GM10248 (cell line): Measurements from ENCODE around the gene GALNT2.

Source experiments
- CTCF ChIA-PET: fragments of 300-600 bp; sonication (Branson Sonifier 250); formaldehyde crosslinking; extraction: SDS; loops from one replicate; lab custom pipeline; 2021; ENCODE audit warnings: antibody characterized with exemption; lab: Yijun Ruan, JAX
- POLR2A ChIA-PET: fragments of 350-650 bp; sonication (Branson Sonifier 250); formaldehyde crosslinking; extraction: SDS; loops from one replicate; lab custom pipeline; 2020; ENCODE audit warnings: antibody characterized with exemption; lab: Yijun Ruan, JAX
- DNase-seq: peaks from one replicate; pipeline ENCODE4 v3.0.0; 2012; ENCODE audit errors: extremely low spot score
- CTCF ChIP-seq: IDR thresholded peaks from 2 replicates; pipeline ENCODE4 v1.5.1; 2012; ENCODE audit warnings: mild to moderate bottlenecking, low read depth; ENCODE audit errors: extremely low read depth, missing control alignments, control extremely low read depth

GALNT2 gene

GRCh38 chr1:230138561-230139239, 71.7 kb downstream of the GALNT2 start:
- ChIA-PET CTCF (interaction anchor here (0.5 to 1.7 kb wide), 4 partner anchors 8 to 28 kb away, joined by 3 to 4 read pairs (median 4); no protein-coding TSS in a partner anchor), POLR2A (no interaction called here)
- no peak for TF ChIP-seq CTCF
- no peak for DNase-seq

GRCh38 chr1:230139315-230139714, 72.3 kb downstream of the GALNT2 start:
- POLR2A ChIA-PET = no interaction called here
- CTCF ChIA-PET = interaction anchor here (0.5 to 1.7 kb wide), 3 partner anchors 15 to 27 kb away, joined by 3 to 4 read pairs (median 4); no protein-coding TSS in a partner anchor
- no peak for TF ChIP-seq CTCF
- DNase-seq = no peak

- TF ChIP-seq CTCF = no peak
- ChIA-PET POLR2A (no interaction called here), CTCF (interaction anchor here (1.7 kb wide), 2 partner anchors 14 to 19 kb away, joined by 4 read pairs; no protein-coding TSS in a partner anchor)
- DNase-seq = no peak
These were observed 72.7 kb downstream of the GALNT2 start for GRCh38 chr1:230139741-230140140.

GRCh38 chr1:230140221-230141020, 73.4 kb downstream of the GALNT2 start:
- POLR2A ChIA-PET = no interaction called here
- CTCF ChIA-PET = interaction anchor here (1.0 to 1.7 kb wide), 4 partner anchors 9 to 20 kb away, joined by 3 to 7 read pairs (median 4); no protein-coding TSS in a partner anchor
- no peak for TF ChIP-seq CTCF
- DNase-seq = no peak

GRCh38 chr1:230141021-230141648, 74.1 kb downstream of the GALNT2 start:
- DNase-seq = no peak
- ChIA-PET CTCF (interaction anchor here (1.0 to 1.4 kb wide), 2 partner anchors 10 to 21 kb away, joined by 3 to 7 read pairs; no protein-coding TSS in a partner anchor), POLR2A (no interaction called here)
- TF ChIP-seq CTCF = no peak

- ChIA-PET POLR2A (no interaction called here), CTCF (interaction anchor here (1.1 to 1.4 kb wide), 2 partner anchors 13 to 21 kb away, joined by 3 to 7 read pairs; no protein-coding TSS in a partner anchor)
- DNase-seq = no peak
- TF ChIP-seq CTCF = no peak
These were observed 75.0 kb downstream of the GALNT2 start for GRCh38 chr1:230141797-230142607.
